ENCODE results near the gene TMEM108.

Gene TMEM108

DNA sequence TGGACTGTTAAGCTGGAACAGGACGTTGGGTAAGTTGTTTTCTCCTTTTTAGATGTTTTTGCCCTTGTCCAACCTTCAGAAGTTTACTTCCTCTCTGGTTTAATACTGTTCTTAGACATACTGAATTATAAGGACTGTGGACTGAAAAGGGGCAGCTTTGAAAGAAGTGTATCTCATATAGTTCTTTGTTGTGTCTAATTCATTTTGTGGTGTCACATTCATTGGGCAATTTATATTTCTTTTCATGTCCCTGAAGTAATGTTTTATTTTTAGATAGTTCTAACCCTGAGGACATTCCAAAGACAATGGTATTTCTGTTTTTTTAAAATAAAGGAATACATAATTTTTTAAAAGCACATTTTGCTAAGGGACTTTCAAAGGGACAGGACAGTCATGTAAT lies 45.2 kb downstream of the TMEM108 start:
- no peak for DNase-seq (ENCODE audit: extremely low read depth, low read depth)
- TF ChIP-seq, protein P1, sequence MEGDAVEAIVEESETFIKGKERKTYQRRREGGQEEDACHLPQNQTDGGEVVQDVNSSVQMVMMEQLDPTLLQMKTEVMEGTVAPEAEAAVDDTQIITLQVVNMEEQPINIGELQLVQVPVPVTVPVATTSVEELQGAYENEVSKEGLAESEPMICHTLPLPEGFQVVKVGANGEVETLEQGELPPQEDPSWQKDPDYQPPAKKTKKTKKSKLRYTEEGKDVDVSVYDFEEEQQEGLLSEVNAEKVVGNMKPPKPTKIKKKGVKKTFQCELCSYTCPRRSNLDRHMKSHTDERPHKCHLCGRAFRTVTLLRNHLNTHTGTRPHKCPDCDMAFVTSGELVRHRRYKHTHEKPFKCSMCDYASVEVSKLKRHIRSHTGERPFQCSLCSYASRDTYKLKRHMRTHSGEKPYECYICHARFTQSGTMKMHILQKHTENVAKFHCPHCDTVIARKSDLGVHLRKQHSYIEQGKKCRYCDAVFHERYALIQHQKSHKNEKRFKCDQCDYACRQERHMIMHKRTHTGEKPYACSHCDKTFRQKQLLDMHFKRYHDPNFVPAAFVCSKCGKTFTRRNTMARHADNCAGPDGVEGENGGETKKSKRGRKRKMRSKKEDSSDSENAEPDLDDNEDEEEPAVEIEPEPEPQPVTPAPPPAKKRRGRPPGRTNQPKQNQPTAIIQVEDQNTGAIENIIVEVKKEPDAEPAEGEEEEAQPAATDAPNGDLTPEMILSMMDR (IDR thresholded peaks at IDR 0.05; ENCODE audit: low read depth, low read length, missing control alignments) = no peak

DNA sequence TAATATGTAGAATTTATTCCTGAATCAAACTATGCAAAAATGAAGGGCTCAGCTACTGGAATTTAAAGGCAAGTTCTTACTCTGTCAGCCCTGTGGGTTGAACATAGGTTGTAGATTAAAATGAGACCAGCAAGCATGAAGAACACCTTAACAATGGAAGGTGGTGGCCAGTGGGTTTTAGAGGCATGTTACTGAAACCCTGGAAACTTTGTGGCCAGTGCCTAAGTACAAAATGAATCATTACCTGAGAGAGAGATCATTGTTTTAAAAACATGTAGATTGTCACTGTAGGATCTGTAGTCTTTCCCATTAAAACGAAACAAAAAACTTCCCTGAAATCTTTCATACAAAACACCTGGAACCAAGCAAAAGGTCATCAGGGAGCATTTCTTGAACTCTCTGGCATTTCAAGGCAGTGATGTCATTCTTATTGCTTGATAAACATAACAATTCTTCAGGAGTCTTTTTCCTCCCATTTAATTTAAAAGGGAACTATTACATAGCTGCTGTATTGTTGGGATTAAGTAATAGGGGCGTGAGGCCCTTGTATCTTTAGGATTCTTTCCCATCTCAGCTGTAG lies 51.8 kb downstream of the TMEM108 start:
- no peak for DNase-seq (ENCODE audit: extremely low read depth, low read depth)
- H3K4me3 ChIP-seq (replicated peaks; ENCODE audit: low read depth, low read length) = no peak overlapping the region
- TF ChIP-seq, protein P1 (IDR thresholded peaks at IDR 0.05; ENCODE audit: low read depth, low read length, missing control alignments) = no peak

More for the DNA sequence above, 45.2 kb downstream of the TMEM108 start:
- H3K4me3 ChIP-seq (replicated peaks; ENCODE audit: low read depth, low read length) = no peak overlapping the region

GRCh38 chr3:133092681-133093080 lies 54.5 kb downstream of the TMEM108 start:
- H3K4me3 ChIP-seq (replicated peaks; ENCODE audit: low read depth, low read length) = no peak overlapping the region
- TF ChIP-seq, protein P1 (IDR thresholded peaks at IDR 0.05; ENCODE audit: low read depth, low read length, missing control alignments) = no peak
- no peak for DNase-seq (ENCODE audit: extremely low read depth, low read depth)

GRCh38 chr3:133093366-133093765 lies 55.2 kb downstream of the TMEM108 start:
- H3K4me3 ChIP-seq (replicated peaks; ENCODE audit: low read depth, low read length) = no peak overlapping the region
- TF ChIP-seq, protein P1 (IDR thresholded peaks at IDR 0.05; ENCODE audit: low read depth, low read length, missing control alignments) = no peak
- DNase-seq (ENCODE audit: extremely low read depth, low read depth) = no peak

- DNase-seq (ENCODE audit: extremely low read depth, low read depth) = no peak
- TF ChIP-seq, protein P1 (IDR thresholded peaks at IDR 0.05; ENCODE audit: low read depth, low read length, missing control alignments) = no peak
- no peak overlapping the region for H3K4me3 ChIP-seq (replicated peaks; ENCODE audit: low read depth, low read length)
These were observed 58.9 kb downstream of the TMEM108 start for GRCh38 chr3:133096900-133097613.

DNA sequence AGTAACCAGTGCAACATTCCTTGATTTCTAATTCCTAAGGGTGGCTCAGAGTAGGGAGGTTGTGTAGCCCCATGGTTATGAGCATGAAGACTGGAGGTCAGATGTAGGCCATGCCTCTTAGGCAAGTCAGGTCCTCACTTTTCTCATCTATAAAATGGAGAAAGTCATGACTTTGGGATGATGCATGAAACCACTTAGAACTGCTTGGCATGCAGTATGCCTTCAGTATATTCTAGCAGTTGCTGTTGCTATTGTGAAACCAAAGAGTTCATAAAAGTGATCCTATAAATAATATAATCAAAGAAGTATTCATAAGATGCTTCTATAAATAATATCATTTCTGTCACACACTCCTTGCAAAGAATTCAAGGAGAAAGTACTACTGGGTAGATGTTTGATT lies 65.5 kb downstream of the TMEM108 start:
- no peak overlapping the region for H3K4me3 ChIP-seq (replicated peaks; ENCODE audit: low read depth, low read length)
- no peak for DNase-seq (ENCODE audit: extremely low read depth, low read depth)
- TF ChIP-seq, protein P1 (IDR thresholded peaks at IDR 0.05; ENCODE audit: low read depth, low read length, missing control alignments) = no peak
